Tongue (tissue), 2 donors: ENCODE results near the gene TFIP11. TPM values are rescaled to one million over a fixed set of nuclear protein-coding genes. Genes with fewer than 3 reads are reported as not detected.

Experiments used
- DNase-seq: peaks from one replicate; pipeline ENCODE4 v3.0.0-alpha.2; 2015
- total RNA-seq: library from RNA; depleted of rRNA; stranded (reverse); fragments of >200 nt; gene quantifications from one replicate; pipeline ENCODE4 v1.2.3, GENCODE V29; 2014

The TFIP11 gene
- total RNA-seq, 1 donor from 2014 or later: 28.4 TPM

GRCh38 chr22:26503758-26504157, 8.5 kb downstream of the TFIP11 start:
- DNase-seq: no peak

GRCh38 chr22:26502688-26503561, 9.3 kb downstream of the TFIP11 start:
- peak; percentile 56 for DNase-seq

GRCh38 chr22:26501996-26502395, 10.3 kb downstream of the TFIP11 start:
- no peak for DNase-seq

- DNase-seq: no peak
These were observed 13.0 kb downstream of the TFIP11 start for GRCh38 chr22:26499188-26499703.

- no peak for DNase-seq
These were observed 15.8 kb downstream of the TFIP11 start for GRCh38 chr22:26496456-26496855.

- DNase-seq: no peak
These were observed 17.8 kb downstream of the TFIP11 start for GRCh38 chr22:26494506-26494905.

GRCh38 chr22:26492220-26492619, 20.1 kb downstream of the TFIP11 start:
- DNase-seq: no peak

GRCh38 chr22:26489447-26490036, 22.7 kb downstream of the TFIP11 start:
- no peak for DNase-seq

GRCh38 chr22:26487996-26488395, 24.3 kb downstream of the TFIP11 start:
- no peak for DNase-seq

- no peak for DNase-seq
These were observed 25.9 kb downstream of the TFIP11 start for GRCh38 chr22:26486394-26486793.

- DNase-seq: no peak
These were observed 26.4 kb downstream of the TFIP11 start for GRCh38 chr22:26485806-26486390.

GRCh38 chr22:26485013-26485412, 27.3 kb downstream of the TFIP11 start:
- no peak for DNase-seq

- no peak for DNase-seq
These were observed 27.9 kb downstream of the TFIP11 start for GRCh38 chr22:26484360-26484706.

GRCh38 chr22:26483439-26484359, 28.6 kb downstream of the TFIP11 start, which contains the start of the genes HPS4 and SRRD:
TSS of gene HPS4 (minus strand) at chr22:26483783. CDS start at chr22:26481762, 2,021 bp downstream.
TSS of gene SRRD (plus strand) at chr22:26483877. CDS start at chr22:26483891, 14 bp downstream.
- peak; percentile 95 for DNase-seq

GRCh38 chr22:26483043-26483438, 29.2 kb downstream of the TFIP11 start:
- DNase-seq: no peak

- no peak for DNase-seq
These were observed 30.1 kb downstream of the TFIP11 start for GRCh38 chr22:26482161-26482560.

- no peak for DNase-seq
These were observed 30.6 kb downstream of the TFIP11 start for GRCh38 chr22:26481694-26482093.

- DNase-seq: no peak
These were observed 31.1 kb downstream of the TFIP11 start for GRCh38 chr22:26481112-26481693.

GRCh38 chr22:26480611-26480932, 31.7 kb downstream of the TFIP11 start:
- DNase-seq: no peak

- no peak for DNase-seq
These were observed 32.3 kb downstream of the TFIP11 start for GRCh38 chr22:26479792-26480610.
